T-helper 1 cell treated with Interleukin-12 subunit alpha and Interleukin-12 subunit beta and Interleukin-4 antibody, amounts not matched to agents 30 ng/mL and 1 ng/mL, for 36 hours (primary cell): ENCODE results near the gene NACC2. TPM values are rescaled to one million over a fixed set of nuclear protein-coding genes. Genes with fewer than 3 reads are reported as not detected.
"Not testable (repeated sequence)": the region's sequence is repeated elsewhere in the genome, so short reads cannot be mapped to it uniquely, and the experiment has no call there.

Experiments used
- intact Hi-C: fragments of 100-400 bp; cut with micrococcal nuclease; formaldehyde crosslinking; loops from one replicate; pipeline ENCODE4 v1.15.1; 2024
- total RNA-seq: library from RNA; stranded (reverse); gene quantifications from 2 replicates; pipeline ENCODE4 v1.2.3, GENCODE V29; 2022

The NACC2 gene
- total RNA-seq, 1 donor from 2014 or later, result 3.7 TPM

DNA sequence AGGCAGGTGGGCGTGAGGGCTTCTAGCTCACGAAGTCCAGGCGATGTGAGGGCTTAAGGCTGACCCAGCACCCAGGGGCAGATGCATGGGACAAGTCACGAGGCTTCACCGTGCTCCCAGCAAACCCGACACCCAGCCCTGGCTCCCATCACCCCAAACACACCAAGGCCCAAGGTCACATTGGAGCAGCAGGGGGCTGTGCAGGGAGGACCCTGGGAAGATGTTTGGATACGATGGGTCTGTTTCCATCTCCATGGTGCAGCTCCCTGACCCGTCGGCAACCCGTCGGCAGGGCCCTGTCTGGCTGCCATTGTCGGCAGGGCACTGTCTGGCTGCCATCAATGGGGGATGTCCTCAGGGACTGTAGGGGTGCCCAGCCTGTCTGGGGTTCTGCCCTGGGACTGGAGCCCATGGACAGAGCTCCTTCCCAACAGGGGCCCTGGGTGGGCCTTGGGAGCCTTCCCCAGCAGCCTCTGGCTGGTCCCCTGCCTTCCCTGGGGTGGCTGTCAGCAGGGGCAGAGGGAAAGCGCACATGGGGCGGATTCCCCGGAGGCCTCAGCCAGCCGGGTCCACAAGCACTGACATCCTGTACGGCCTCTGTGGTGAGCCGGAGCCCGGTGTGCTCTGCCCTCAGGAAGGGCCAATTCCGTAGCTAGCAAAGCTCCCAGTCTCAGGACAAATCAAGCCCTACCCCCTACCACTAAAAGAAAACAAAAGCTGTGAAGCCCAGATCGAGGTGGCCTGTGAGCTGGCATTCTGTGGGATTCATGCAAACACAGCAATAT is 47.1 kb downstream of the NACC2 start:
- intact Hi-C loops, result no loop called here

DNA sequence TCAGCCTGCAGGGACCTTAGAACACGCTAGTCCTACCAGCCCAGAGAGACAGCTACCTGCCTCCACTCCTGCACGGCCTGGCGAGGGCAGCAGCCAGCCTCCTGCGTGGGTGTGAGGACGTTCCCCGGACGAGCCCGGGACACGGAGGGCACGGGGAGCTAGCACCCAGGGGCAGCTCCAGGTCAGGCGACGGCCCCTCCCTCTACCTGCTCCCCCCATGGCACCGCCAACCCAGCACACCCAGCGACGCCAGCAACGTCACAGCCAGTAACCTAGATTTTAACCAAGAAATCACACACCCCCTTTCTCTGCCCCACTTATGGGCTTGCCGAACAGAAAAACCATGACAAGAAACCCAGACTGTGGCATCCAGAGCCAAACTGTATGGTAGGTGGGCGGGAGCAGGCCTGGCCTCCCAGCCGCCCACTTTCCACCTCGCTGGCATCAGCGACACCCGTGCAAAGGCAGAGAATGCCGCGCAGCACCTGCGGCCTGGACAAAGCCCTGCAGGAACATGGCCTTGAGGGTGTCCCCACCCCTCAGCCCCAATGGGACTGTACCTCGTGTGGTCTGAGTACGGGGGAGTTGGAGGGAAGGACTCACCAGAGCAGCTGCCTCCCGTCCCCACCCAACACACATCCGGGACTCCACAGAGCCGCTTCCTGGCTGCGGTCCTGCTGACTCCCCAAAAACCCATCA is 47.9 kb downstream of the NACC2 start:
- intact Hi-C loops, result no loop called here

DNA sequence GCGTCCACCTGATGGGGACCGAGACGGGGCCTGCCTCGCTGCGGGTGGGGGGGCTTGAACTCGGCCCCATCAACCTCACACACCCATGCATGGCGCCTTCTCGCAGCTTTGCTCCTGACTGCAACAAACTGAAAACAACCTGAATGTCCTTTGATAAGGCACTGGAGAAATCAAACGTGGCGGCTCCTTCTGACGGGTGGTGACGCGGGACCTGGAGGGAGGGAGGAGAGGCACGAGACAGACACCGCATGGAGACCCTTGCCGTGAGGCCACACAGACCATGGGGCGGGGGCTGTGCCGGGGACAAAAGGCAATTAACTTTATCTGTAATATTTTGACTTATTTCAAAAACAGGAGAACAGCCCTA is 48.6 kb downstream of the NACC2 start:
- intact Hi-C loops, result no loop called here

DNA sequence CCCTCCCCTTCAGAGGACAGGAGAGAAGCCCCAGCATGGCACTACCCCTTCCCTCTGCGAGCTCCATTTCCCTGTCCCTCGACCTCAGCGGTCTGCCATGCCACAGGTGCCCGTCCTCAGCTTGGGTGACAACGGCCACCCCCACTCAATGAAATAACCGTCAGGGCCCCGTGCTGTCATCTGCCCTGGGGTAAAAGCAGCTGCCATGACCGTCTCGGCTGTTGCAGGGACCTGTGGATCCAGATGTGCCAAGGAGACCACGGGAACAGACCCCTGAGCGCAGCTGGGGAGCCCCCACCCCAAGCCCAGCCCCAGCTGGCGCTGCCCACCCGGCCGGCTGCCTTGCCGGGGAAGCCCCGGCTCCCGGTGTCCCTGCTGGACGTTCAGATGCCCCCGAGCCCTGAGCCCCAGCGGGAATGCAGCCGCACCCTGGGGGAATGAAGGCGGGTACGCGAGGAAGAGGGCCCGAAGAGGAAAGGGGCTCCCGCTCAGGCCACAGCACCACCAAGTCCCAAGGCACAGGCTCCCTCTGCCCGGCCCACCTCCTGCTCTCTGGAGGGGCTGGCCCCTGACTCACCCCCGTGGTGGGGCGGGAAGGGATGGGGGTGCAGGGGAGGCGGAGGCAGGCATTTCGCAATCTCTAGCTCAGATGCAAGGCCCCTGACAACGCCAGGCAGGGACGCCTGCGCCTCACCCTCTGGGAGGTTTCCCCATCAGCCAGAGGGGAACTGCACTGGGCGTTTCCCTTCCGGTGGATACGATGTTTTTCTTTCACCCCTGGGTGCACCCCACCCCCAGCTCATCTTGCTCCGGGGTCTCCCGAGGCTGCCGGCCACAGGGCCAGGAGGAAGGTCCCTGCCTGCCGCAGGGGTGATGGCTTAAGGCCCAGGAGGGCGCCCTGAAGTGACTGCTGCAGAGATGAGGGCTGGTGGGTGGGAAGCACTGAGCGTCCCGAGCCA is 49.2 kb downstream of the NACC2 start:
- intact Hi-C loops, result no loop called here

DNA sequence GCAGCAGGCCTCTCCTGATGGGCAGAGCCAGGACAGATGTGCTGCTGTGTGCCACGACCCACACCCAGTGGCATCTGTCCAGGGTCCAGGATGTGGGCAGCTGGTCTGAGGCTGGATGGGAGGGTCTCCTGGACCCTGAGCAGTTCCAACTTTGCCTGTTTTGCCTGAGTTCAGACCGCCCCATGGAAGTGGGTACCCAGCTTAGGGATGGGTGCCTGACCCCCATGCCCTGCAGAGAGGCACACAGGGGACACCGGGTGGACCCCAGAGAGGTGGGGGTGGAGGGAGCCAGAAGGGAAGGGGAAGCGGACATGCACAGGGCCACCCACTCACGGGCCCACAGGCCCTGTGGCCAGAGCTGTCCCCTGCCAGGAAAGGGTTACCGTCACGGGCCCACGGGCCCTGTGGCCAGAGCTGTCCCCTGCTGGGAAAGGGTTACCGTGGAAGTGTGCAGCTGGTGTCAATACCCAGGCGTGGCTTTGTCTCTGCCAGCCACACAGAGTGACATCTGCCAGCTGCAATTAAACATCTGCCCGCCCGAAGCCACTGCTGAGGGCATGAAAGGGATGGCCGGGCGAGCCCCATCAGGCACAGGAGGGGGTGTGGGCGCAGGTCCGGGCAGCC is 50.0 kb downstream of the NACC2 start:
- intact Hi-C loops, result no loop called here

DNA sequence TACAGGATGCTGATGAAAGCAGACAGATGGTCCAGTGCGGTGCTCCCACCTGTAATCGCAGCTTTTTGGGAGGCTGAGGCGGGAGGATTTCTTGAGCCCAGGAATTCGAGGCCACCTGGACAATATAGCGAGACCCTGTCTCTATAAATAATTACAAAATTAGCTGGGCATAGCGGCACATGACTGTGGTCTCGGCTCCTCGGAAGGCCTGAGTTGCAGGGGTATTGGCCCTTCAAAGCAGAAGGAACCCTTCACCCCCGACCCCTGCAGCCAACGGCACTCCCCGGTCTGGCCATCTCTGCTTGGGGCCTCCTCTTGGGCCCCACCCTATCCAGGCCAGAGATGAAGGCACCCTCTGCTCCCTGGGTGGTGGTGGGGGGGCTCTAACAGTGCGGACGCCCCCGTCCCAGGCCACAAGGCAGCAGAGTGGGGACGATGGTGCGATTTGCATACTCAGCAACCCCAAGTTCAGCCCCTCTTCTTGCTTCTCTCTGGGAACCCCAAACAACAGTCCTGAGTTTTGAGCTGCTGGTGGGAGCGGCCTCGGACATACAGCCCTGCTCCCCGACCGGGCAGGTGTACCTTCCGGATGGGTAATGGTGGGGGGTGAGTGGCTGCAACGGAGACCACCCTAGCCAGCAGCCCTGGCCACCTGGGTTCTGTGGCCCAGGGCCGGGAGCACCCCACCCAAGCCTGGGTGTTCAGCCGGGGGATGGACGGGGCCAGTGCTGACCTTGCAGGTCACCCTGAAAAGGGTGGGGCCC is 50.7 kb downstream of the NACC2 start:
- intact Hi-C loops, result no loop called here

DNA sequence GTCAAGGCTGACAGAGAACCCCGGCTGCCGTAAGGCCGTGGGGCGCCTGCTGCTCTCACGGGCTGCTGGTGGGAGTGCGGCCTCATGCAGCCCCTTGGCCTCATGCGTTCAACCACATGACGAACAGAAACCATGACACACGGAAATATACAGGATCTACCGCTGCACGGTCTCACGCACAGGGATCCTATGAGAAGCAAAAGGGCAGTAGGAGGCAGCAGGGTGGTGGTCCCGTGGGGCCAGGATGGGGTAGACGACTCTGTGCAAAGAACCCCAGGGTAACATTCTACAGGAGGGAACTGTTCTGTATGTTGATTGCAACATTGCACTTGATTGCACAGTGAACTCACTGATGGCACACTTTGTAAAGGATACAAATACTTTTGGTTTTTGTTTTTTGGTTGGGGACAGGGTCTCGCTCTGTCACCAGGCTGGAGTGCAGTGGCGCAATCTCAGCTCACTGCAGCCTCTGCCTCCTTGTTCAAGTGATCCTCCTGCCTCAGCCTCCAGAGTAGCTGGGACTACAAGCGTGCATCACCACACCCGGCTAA is 51.6 kb downstream of the NACC2 start:
- intact Hi-C loops, result no loop called here

DNA sequence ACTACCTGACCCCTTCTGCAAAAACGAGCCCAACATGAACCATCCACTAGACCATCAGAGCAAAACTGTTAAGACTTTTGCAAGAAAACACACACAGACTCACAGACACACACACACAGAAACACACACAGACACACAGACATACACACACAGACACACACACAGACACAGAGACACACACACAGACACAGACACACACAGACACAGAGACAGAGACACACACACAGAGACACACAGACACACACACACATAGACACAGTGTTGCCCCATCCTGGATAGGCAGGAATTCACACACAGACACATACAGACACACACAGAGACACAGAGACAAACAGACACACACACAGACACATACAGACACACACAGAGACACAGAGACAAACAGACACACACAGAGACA is 52.5 kb downstream of the NACC2 start:
- intact Hi-C loops, result no loop called here

DNA sequence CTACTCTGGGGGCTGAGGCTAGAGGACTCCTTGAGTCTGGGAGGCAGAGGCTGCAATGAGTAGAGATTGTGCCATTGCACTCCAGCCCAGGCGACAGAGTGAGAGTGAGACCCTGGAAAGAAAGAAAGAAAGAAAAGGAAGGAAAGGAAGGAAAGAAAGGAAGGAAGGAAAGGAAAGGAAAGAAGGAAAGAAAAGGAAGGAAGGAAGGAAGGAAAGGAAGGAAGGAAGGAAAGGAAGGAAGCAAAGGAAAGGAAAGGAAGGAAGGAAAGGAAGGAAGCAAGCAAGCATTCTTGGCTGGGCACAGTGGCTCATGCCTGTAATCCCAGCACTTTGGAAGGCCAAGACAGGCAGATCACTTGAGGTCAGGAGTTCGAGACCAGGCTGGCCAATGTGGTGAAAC is 54.2 kb downstream of the NACC2 start:
- intact Hi-C loops, result not testable (repeated sequence)

GRCh38 chr9:136039488-136039887 is 55.6 kb downstream of the NACC2 start:
- intact Hi-C loops, result no loop called here

GRCh38 chr9:136036848-136037247 is 58.2 kb downstream of the NACC2 start:
- intact Hi-C loops, result no loop called here

DNA sequence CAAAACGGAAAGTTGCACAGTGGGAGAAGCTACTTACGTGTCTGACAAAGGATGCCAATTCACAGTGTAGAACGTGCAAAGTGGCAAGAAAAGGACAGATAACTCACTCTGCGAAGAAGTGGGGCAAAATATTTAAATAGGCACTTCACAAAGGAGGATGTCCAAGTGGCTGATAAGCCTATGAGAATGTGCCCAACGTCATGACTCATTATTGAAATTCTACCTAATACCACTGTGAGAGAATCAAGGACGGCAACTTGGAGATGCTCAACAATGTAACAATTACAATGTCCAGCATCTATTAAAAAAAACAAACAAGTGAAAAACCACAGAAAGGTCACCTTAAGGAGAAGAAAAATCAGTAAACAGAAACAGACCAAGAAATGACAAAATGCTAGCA is 59.0 kb downstream of the NACC2 start:
- intact Hi-C loops, result no loop called here

DNA sequence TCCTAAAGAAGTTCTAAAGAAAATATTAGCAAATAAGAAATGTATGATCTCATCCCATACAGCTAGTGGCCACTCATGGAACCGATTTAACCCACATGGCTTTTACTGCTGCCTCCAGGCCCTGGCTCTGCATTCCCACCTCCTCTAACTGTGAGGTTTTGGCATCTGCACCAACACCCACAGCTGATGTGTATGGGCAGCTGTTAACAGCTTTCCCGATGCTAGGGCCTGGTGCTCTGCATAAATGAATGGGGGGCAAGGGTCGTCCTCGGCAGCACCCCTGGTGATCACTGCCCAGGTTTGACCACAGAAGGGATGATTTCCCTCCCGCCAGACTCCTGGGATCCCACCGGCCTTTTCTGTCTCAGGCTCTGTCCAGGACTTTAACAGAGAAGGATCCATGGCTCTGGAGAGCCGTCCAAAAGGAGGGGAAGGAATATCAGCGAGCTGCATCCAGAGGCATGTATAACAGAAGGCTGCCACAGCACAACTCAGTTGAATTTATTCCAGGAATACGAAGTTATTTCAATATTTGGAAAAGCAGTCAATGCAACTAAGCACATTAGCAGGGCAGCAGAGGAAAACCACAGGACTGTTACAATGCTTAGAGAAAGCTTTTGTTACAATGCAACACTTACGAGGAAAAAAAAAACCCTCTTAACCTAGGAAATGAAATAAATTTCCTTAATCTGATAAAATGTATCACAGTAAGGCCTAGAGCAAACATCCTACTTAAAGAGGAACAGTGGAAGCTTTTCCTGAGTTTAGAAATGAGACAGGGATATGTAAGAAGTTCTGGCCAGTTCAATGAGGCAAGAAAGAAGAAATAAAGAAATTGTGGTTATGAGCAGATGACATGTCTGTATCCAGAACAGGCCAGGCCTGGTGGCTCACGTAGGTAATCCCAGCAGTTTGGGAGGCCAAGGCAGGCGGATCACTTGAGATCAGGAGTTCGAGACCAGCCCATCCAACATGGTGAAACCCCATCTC is 63.1 kb downstream of the NACC2 start:
- intact Hi-C loops, result no loop called here

- intact Hi-C loops, result no loop called here
Observed at GRCh38 chr9:136031094-136031493, 64.0 kb downstream of the NACC2 start.

GRCh38 chr9:136029556-136029955 is 65.5 kb downstream of the NACC2 start:
- intact Hi-C loops, result no loop called here

- intact Hi-C loops, result no loop called here
Observed at GRCh38 chr9:136028760-136029470, 66.2 kb downstream of the NACC2 start.

GRCh38 chr9:136026943-136027289 is 68.2 kb downstream of the NACC2 start:
- intact Hi-C loops, result not testable (repeated sequence)

- intact Hi-C loops, result no loop called here
Observed at GRCh38 chr9:136026266-136026942, 68.7 kb downstream of the NACC2 start.
